RWPE1 (cell line): Measurements from ENCODE around the gene CARHSP1.

Experiments used
- CTCF ChIA-PET: fragments of 350-600 bp; sonication (Branson Sonifier 250); formaldehyde crosslinking; extraction: SDS; loops from one replicate; lab custom pipeline; 2021; lab: Yijun Ruan, JAX
- POLR2A ChIA-PET: fragments of 400-600 bp; formaldehyde crosslinking; extraction: SDS; loops from one replicate; lab custom pipeline; 2020; ENCODE audit warnings: antibody characterized with exemption; ENCODE audit not compliant: low non-redundant PET; lab: Yijun Ruan, JAX
- DNase-seq: peaks from one replicate; pipeline ENCODE4 v3.0.0; 2012; ENCODE audit warnings: low spot score
- H3K27ac ChIP-seq: fragments of 450-650 bp; 2 replicates; pipeline ENCODE4 v1.5.1; 2017
- TF ChIP-seq, protein P1 (sequence below): fragments of 450-650 bp; conservative IDR thresholded peaks from 2 replicates; pipeline ENCODE4 v1.5.1; 2017; ENCODE audit warnings: low read depth, mild to moderate bottlenecking

Gene CARHSP1

GRCh38 chr16:8910811-8911210 lies 42.0 kb upstream of the CARHSP1 start:
- DNase-seq, result no peak
- no peak overlapping the region for H3K27ac ChIP-seq
- TF ChIP-seq, protein P1, sequence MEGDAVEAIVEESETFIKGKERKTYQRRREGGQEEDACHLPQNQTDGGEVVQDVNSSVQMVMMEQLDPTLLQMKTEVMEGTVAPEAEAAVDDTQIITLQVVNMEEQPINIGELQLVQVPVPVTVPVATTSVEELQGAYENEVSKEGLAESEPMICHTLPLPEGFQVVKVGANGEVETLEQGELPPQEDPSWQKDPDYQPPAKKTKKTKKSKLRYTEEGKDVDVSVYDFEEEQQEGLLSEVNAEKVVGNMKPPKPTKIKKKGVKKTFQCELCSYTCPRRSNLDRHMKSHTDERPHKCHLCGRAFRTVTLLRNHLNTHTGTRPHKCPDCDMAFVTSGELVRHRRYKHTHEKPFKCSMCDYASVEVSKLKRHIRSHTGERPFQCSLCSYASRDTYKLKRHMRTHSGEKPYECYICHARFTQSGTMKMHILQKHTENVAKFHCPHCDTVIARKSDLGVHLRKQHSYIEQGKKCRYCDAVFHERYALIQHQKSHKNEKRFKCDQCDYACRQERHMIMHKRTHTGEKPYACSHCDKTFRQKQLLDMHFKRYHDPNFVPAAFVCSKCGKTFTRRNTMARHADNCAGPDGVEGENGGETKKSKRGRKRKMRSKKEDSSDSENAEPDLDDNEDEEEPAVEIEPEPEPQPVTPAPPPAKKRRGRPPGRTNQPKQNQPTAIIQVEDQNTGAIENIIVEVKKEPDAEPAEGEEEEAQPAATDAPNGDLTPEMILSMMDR, result no peak
- ChIA-PET CTCF (interaction anchor here (0.9 to 1.3 kb wide), 3 partner anchors 10 to 140 kb away, joined by 3 to 7 read pairs (median 5); no protein-coding TSS in a partner anchor), POLR2A (no interaction called here)

GRCh38 chr16:8908810-8909468 lies 40.1 kb upstream of the CARHSP1 start:
- H3K27ac ChIP-seq, result no peak overlapping the region
- no peak for DNase-seq
- ChIA-PET CTCF (interaction anchor here (1.4 to 1.6 kb wide), 2 partner anchors 27 to 29 kb away, joined by 6 to 8 read pairs; no protein-coding TSS in a partner anchor), POLR2A (no interaction called here)
- TF ChIP-seq, protein P1, result no peak

GRCh38 chr16:8907096-8907495 lies 38.3 kb upstream of the CARHSP1 start:
- ChIA-PET CTCF (no interaction called here), POLR2A (no interaction called here)

GRCh38 chr16:8905795-8906591 lies 37.2 kb upstream of the CARHSP1 start:
- no peak for DNase-seq
- ChIA-PET POLR2A (no interaction called here), CTCF (interaction anchor here (0.5 to 1.0 kb wide), 3 partner anchors 24 to 47 kb away, joined by 3 to 4 read pairs (median 3); partner anchors contain the start of gene LITAFD)
- TF ChIP-seq, protein P1, result no peak
- H3K27ac ChIP-seq, result no peak overlapping the region

More at GRCh38 chr16:8907096-8907495, 38.3 kb upstream of the CARHSP1 start:
- no peak for DNase-seq
- no peak overlapping the region for H3K27ac ChIP-seq
- TF ChIP-seq, protein P1, result no peak

- ChIA-PET CTCF (interaction anchor here (0.8 to 1.0 kb wide), 2 partner anchors 23 to 31 kb away, joined by 3 read pairs; partner anchors contain the start of gene LITAFD), POLR2A (no interaction called here)
- H3K27ac ChIP-seq, result no peak overlapping the region
- DNase-seq, result no peak
- TF ChIP-seq, protein P1, result 0 out of 2 replicates have a peak, but pooled peaks have one; percentile 8
Measured at GRCh38 chr16:8905168-8905762, 36.5 kb upstream of the CARHSP1 start.

GRCh38 chr16:8904018-8904430 lies 35.2 kb upstream of the CARHSP1 start:
- CTCF ChIA-PET, result no interaction called here
- POLR2A ChIA-PET, result no interaction called here
- DNase-seq, result no peak
- no peak overlapping the region for H3K27ac ChIP-seq
- TF ChIP-seq, protein P1, result no peak
